Memory B cell (primary cell): Measurements from ENCODE around the gene SLC25A43.
"Not testable (repeated sequence)": the region's sequence is repeated elsewhere in the genome, so short reads cannot be mapped to it uniquely, and the experiment has no call there.

ENCODE experiments used
- ATAC-seq: fragments of 150-1000 bp; cut with Tn5 transposase; 2 replicates; pipeline ENCODE4 v1.10.0; 2021; ENCODE audit warnings: low read depth, mild to moderate bottlenecking, moderate library complexity
- DNase-seq, 2 donors: peaks; one replicate each; pipeline ENCODE4 v3.0.0; 2022; ENCODE audit warnings: low spot score in 2 of 2
- H3K27ac Mint-ChIP-seq: one replicate; pipeline ENCODE4 v1.8.0; 2022; ENCODE audit warnings: mild to moderate bottlenecking, moderate library complexity, mixed read lengths
- H3K27me3 Mint-ChIP-seq: one replicate; pipeline ENCODE4 v1.8.0; 2022; ENCODE audit warnings: mixed read lengths
- H3K36me3 Mint-ChIP-seq: one replicate; pipeline ENCODE4 v1.8.0; 2022; ENCODE audit warnings: mild to moderate bottlenecking, mixed read lengths
- H3K4me1 Mint-ChIP-seq: one replicate; pipeline ENCODE4 v1.8.0; 2022; ENCODE audit warnings: mixed read lengths
- H3K4me3 Mint-ChIP-seq: one replicate; pipeline ENCODE4 v1.8.0; 2022; ENCODE audit warnings: mild to moderate bottlenecking, moderate library complexity, mixed read lengths
- H3K9me3 Mint-ChIP-seq: one replicate; pipeline ENCODE4 v1.8.0; 2022; ENCODE audit warnings: mixed read lengths

The SLC25A43 gene

DNA sequence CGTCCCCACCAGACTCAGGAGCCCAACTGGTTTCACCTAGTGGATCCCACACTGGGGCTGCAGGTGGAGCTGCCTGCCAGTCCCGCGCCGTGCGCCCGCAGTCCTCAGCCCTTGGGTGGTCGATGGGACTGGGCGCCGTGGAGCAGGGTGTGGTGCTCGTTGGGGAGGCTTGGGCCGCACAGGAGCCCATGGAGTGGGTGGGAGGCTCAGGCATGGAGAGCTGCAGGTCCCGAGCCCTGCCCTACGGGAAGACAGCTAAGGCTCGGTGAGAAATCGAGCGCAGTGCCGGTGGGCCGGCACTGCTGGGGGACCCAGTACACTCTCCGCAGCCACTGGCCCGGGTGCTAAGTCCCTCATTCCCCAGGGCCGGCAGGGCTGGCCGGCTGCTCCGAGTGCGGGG lies 88.6 kb downstream of the SLC25A43 start:
- H3K4me3 Mint-ChIP-seq, DNase-seq, ATAC-seq, H3K9me3 Mint-ChIP-seq, H3K27ac Mint-ChIP-seq, H3K4me1 Mint-ChIP-seq, H3K36me3 Mint-ChIP-seq, H3K27me3 Mint-ChIP-seq: not testable (repeated sequence)

DNA sequence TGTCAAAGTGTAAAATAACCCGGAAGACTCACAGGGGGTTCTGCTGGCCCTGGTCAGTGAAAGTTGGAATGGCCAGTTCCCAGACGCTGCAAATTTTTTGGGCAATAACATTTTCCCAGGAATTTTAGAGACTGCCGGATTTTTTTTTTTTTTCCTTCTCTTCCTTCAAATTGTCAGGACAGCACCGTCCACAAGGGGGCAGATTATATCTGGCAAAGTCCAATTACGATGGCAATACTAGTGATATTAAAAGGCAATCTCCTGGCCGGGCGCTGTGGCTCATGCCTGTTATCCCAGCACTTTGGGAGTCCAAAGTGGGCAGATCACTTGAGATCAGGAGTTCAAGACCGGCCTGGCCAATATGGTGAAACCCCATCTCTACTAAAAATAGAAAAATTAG lies 89.6 kb downstream of the SLC25A43 start:
- DNase-seq (peak; percentile 18 to 34), ATAC-seq (no peak)
- Mint-ChIP-seq H3K4me1 (no peaks in the 10 kb centered on the region), H3K27me3 (no peaks in the 10 kb centered on the region), H3K4me3 (no peak overlapping the region), H3K27ac (no peak overlapping the region), H3K36me3 (no peaks in the 10 kb centered on the region), H3K9me3 (no peaks in the 10 kb centered on the region)

DNA sequence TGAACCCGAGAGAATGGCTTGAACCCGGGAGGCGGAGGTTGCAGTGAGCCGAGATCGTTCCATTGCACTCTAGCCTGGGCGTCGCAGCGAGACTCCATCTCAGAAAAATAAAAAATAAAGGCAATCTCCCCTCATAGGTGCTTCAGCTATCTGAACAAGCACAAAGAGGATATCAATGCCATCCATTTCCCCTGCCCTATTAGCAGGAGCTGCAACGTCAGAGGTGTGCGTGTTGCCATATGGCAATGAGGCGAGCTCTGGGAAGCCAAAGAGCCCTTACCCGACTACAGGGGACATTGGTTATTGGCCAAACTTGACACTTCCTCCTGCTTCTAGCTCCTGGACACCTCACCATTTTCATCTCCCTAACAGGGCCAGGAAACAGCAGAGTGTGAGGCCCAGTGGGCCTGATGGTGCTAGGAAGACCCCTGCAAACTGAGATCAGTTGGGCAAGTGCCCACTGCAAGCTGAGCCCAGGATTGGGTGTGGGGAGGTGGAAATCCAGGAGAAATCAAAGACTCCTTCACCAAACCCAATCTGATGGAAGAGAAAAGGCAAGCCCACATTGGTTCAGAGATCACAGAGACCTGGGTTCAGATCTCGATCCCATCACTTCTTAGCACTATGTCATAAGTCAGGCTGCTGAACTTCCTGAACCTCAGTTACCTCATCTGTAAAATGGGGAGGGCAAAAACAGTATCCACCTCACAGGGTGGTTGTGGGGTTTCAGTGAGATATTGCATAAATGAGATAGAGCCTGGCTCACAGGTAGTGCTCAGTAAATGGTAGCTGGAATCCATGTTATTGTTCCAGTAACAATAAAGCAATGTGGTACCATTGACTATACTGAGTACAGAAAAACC lies 90.3 kb downstream of the SLC25A43 start:
- ATAC-seq: no peak
- H3K9me3 Mint-ChIP-seq: no peaks in the 10 kb centered on the region
- no peak for DNase-seq
- no peak overlapping the region for H3K27ac Mint-ChIP-seq
- H3K27me3 Mint-ChIP-seq: no peaks in the 10 kb centered on the region
- no peaks in the 10 kb centered on the region for H3K36me3 Mint-ChIP-seq
- no peaks in the 10 kb centered on the region for H3K4me1 Mint-ChIP-seq
- no peak overlapping the region for H3K4me3 Mint-ChIP-seq

DNA sequence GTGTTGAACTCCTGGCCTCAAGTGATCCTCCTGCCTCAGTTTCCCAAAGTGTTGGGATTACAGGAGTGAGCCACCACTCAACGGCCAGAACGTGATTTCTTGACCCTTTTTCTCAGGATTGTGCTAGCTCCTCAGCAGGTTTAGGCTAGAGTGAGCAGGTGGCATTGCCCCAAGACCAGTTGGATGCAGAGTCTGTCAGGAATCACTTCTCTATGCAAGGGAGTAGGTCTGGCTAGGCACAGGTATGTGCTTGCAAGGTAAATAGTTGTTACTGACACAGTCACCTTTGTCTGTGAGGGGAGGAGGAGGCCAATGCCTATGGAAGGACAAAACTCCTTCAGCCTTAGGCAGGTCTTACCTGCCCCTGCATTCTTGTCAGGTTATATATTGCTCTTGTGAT lies 93.3 kb downstream of the SLC25A43 start:
- no peaks in the 10 kb centered on the region for H3K36me3 Mint-ChIP-seq
- no peaks in the 10 kb centered on the region for H3K9me3 Mint-ChIP-seq
- no peak overlapping the region for H3K27ac Mint-ChIP-seq
- DNase-seq (no peak), ATAC-seq (no peak)
- H3K4me1 Mint-ChIP-seq: peaks cover 12% of the 10 kb centered on the region
- H3K4me3 Mint-ChIP-seq: no peak overlapping the region
- no peaks in the 10 kb centered on the region for H3K27me3 Mint-ChIP-seq

DNA sequence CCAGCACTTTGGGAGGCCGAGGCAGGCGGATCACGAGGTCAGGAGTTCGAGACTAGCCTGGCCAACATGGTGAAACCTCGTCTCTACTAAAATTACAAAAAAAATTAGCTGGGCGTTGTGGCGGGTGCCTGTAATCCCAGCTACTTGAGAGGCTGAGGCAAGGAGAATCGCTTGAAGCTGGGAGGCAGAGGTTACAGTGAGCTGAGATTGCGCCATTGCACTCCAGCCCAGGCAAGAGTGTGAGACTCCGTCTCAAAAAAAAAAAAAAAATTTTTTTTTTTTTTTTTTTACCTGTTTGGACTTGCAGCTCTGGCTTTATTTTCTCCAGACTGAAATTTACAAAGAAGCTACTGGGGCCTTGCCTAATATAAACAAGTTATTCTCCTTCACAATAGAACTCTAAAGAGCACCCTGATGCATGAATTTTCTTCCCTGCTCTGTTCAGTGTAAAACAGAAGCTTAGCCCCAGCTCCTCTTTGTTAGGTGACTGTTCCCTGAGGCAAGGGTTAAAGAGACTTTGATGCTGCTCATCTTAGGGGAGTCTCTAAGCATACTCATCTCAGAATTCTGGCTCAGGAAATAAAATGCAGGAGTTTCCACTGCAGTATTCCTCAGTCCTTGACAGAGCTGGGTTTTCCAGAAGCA lies 94.8 kb downstream of the SLC25A43 start:
- peaks cover 12% of the 10 kb centered on the region for H3K4me1 Mint-ChIP-seq
- not testable (repeated sequence) for DNase-seq, H3K27ac Mint-ChIP-seq, H3K9me3 Mint-ChIP-seq, ATAC-seq, H3K27me3 Mint-ChIP-seq, H3K36me3 Mint-ChIP-seq, H3K4me3 Mint-ChIP-seq

DNA sequence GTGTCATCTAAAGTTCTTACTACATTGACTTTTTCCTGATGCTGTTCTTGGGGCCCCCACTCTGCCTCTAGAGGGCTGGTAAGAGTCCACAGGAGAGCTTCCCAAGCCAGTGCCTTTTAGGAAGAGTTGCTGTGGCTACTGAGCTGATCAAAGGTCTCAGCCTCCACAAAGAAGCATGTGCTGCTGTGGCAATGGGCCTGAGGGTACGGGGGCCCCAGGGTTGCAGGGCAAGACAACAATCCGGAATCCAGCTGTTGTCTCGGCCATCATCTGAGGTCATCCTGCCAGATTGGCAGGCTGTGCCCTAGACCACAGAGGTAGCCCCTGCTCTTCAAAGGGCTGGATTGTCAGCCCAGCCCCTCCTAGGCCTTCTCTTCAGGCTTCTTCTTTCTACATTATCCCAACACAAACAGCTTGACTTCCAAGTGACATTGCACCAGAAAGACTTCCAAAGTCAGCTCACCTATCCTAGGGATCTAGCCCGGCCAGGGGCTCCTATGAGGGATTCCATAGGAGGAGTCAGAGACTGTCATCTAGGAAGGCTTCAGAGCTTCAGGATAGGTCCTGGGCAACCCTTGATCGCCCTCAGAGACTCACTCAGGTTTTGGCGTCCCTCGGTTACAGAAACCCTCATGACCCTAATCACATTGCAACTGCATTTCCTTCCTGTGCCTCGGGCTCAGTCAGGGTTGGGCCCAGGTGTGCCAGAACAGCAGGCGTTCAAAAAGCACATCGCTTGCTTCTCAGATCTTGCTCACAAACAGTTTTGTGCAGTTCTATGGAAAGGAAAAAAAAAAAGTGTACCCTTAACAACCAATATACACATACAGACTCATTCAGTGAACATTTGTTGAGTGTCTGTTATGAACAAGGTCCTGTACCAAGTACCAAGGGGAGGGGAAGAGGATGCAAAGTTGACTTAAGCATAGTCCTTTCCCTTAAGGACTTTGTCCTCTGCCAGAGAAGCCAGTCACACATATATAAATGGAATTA lies 96.9 kb downstream of the SLC25A43 start:
- Mint-ChIP-seq H3K27ac (no peak overlapping the region), H3K9me3 (no peaks in the 10 kb centered on the region), H3K27me3 (no peaks in the 10 kb centered on the region), H3K4me3 (no peak overlapping the region), H3K4me1 (peaks cover 15% of the 10 kb centered on the region), H3K36me3 (no peaks in the 10 kb centered on the region)
- ATAC-seq (peak; percentile 44), DNase-seq (no peak)

DNA sequence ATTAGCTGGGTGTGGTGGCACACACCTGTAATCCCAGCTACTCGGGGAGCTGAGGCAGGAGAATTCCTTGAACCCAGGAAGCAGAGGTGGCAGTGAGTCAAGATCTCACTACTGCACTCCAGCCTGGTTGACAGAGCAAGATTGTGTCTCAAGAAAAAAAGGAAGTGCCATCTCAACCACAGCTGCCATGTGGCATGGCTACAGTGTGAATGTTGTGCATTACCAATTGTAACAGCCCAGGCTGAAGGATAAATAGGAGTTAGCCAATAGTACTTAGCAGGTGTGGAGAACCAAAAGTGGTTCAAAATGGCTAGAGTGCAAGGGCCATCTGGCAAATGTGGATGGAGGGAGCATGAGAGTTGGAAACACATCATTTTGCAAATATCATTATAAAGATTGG lies 98.0 kb downstream of the SLC25A43 start:
- Mint-ChIP-seq H3K4me1 (peaks cover 16% of the 10 kb centered on the region), H3K27me3 (no peaks in the 10 kb centered on the region), H3K27ac (no peak overlapping the region), H3K36me3 (no peaks in the 10 kb centered on the region), H3K9me3 (no peaks in the 10 kb centered on the region), H3K4me3 (no peak overlapping the region)
- ATAC-seq (peak; percentile 70), DNase-seq (no peak)

DNA sequence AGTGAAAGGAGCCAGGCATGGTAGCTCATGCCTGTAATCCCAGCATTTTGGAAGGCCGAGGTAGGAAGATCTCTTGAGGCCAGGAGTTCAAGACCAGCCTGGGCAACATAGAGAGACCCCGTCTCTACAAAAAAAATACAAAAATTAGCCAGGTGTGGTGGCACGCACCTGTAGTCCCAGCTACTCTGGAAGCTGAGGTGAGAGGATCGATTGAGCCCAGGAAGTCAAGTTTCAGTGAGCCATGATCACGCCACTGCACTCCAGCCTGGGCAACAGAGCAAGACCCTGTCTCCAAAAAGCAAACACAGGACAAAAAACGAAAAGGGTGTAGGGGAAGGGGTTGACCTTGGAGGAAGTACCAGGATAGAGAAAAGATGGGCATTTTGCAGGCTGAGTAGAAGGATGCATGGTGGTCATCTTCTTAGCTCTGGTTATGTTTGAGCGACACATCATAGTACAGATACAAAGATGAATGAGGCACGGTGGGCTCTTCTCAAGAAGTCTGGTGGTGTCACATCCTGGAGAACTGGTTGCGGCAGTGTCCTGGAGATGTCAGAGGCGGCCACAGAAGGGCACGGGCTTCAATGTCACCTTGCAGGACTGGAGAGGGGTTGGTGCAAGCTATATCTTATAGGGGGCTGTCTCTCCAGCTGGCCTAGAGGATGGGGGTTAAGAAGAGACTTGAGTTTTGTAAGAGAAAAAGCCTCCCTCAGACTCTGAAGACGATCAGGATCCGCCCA lies 101.1 kb downstream of the SLC25A43 start:
- Mint-ChIP-seq H3K4me1 (peaks cover 17% of the 10 kb centered on the region), H3K9me3 (no peaks in the 10 kb centered on the region), H3K27me3 (no peaks in the 10 kb centered on the region), H3K27ac (no peak overlapping the region), H3K36me3 (no peaks in the 10 kb centered on the region), H3K4me3 (no peak overlapping the region)
- DNase-seq (no peak), ATAC-seq (no peak)

DNA sequence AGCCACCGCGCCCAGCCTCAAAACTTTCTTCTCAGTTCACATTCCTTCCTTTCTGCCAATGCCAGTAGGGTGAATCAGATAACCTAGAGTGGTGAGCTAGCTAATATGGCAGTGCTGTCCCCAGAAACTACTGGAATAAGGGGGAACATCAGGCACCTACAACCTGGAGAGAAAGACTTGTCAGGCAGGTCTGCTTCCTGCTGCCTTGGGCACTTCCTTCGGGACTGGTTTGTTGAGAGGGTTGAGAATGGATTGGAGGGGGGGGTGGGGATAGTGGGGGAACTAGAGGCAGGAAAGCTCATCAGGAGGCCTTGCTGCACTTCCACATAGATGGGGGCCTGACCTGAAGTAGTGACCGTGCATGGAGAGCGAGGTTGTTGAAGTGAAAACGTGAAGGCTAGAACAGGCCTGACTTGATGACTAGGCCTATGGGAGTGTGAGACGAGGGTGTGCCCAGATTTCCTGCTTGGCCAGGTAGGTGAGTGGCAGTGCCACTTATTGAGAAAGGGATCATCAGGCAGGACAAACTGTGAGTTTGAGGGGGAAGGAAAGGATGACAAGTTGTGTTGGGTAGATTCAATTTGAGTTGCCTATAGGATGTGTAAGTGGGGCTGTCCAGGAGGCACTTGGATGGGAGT lies 102.5 kb downstream of the SLC25A43 start:
- no peak for ATAC-seq
- Mint-ChIP-seq H3K27ac (no peak overlapping the region), H3K4me3 (no peak overlapping the region), H3K27me3 (no peaks in the 10 kb centered on the region), H3K36me3 (no peaks in the 10 kb centered on the region), H3K9me3 (no peaks in the 10 kb centered on the region), H3K4me1 (peaks cover 11% of the 10 kb centered on the region)
- no peak for DNase-seq

DNA sequence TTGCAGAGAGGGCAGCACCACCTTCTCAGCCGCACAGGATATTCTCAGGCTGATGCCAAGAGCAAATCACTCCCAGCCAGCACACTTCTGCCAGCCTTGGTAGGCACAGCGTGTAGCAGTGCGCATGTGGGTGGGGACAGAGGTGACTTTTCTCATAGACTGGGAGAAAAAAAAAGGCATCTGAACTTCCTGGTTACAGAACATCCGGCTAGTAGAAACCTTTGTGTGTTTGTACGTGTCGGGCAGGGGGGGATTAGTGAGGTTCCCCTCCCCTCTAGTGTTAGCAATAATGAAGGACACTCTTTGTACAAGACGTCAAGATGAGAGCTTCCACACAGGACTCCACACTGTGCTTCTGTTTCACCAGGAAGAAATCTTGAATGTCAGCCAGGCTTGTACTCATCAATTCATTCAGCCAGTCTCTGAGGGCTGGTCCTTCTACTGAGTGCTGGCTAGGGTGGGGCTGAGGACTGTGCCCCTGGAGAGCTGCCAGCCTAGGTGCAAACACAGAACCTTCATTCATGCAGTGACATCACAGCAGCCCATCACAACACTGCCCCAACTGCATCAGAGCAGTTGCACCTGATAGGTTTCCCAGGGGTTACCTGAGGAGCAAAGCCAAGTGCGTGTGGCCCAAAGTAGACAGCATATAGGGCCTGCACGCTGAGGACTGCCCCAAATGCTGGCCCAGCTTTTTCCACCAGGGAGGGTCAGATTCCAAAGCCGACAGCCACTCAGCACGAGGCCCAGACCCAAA lies 103.8 kb downstream of the SLC25A43 start:
- Mint-ChIP-seq H3K4me3 (no peak overlapping the region), H3K27me3 (no peaks in the 10 kb centered on the region), H3K4me1 (peaks cover 5% of the 10 kb centered on the region), H3K9me3 (no peaks in the 10 kb centered on the region), H3K36me3 (no peaks in the 10 kb centered on the region), H3K27ac (no peak overlapping the region)
- DNase-seq (no peak), ATAC-seq (no peak)

DNA sequence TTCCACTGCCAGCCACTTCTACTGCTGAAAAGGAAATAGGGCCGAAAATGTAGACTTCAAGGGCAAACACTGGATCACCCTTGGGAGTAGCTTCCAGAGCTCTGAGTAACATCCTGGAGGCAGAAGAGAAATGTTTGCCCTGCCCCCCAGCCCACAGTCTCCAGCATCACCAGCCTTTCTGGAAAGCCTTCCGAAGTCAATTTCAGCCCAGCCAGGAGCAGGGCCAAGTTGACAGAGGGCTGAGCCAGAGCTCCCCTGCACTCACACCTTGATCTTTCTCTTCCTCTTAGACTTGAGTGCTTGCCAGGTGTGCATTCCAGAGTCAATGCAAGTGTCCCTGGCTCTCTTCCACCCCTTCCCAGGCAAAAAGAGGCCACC lies 104.3 kb downstream of the SLC25A43 start:
- no peak for DNase-seq
- H3K27me3 Mint-ChIP-seq: no peaks in the 10 kb centered on the region

More for the DNA sequence above, 104.3 kb downstream of the SLC25A43 start:
- Mint-ChIP-seq H3K4me3 (no peak overlapping the region), H3K9me3 (no peaks in the 10 kb centered on the region), H3K36me3 (no peaks in the 10 kb centered on the region), H3K4me1 (peaks cover 5% of the 10 kb centered on the region), H3K27ac (no peak overlapping the region)
- no peak for ATAC-seq
